Measurements from ENCODE around the gene PUM1.

- no peak for TF ChIP-seq EZH2 (IDR thresholded peaks at IDR 0.05)
- TF ChIP-seq FOXP2 (optimal IDR thresholded peaks at IDR 0.05; ENCODE audit: control extremely low read depth, extremely low read length, insufficient read depth) = no peak
- TF ChIP-seq POLR2AphosphoS5 (IDR thresholded peaks at IDR 0.05; ENCODE audit: borderline replicate concordance, low read depth, low read length) = no peak
These were observed 137.3 kb downstream of the PUM1 start for GRCh38 chr1:30928171-30928570.

Data from SK-N-MC (cell line).